Esophagus squamous epithelium (tissue), 4 donors: ENCODE measurements around the gene RBM47.

Experiments used
- POLR2A ChIP-seq, 4 donors: fragments of 450-650 bp; IDR thresholded peaks; one replicate each; pipeline ENCODE4 v1.6.1; 2017; ENCODE audit warnings: antibody characterized with exemption in 4 of 4, mild to moderate bottlenecking in 4 of 4, moderate library complexity in 3 of 4
- TF ChIP-seq, protein P1 (sequence below), 6 experiments: fragments of 450-650 bp in 4 of 6; fragments of 200-600 bp in 2 of 6; sonication (generic) in 2 of 6; IDR thresholded peaks; one replicate each; pipeline ENCODE4 v1.5.1; 2016 to 2019; ENCODE audit warnings: antibody characterized with exemption in 6 of 6, mild to moderate bottlenecking in 4 of 6, moderate library complexity in 4 of 6

DNA sequence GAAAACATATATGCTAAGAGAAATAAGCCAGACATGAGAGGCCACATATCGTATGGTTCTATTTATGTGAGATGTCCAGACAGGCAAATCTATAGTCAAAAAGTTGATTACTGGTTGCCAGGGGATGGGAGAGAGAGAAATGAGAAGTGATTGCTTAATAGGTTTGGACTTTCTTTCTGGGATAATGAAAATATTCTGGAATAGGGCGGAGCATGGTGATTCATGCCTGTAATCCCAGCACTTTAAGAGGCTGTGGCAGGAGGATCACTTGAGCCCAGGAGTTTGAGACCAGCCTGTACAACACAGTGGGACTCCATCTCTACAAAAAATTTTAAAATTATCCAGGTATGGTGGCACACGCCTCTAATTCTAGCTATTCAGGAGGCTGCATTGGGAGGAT is 22.4 kb downstream of the RBM47 start:
- TF ChIP-seq, protein P1, sequence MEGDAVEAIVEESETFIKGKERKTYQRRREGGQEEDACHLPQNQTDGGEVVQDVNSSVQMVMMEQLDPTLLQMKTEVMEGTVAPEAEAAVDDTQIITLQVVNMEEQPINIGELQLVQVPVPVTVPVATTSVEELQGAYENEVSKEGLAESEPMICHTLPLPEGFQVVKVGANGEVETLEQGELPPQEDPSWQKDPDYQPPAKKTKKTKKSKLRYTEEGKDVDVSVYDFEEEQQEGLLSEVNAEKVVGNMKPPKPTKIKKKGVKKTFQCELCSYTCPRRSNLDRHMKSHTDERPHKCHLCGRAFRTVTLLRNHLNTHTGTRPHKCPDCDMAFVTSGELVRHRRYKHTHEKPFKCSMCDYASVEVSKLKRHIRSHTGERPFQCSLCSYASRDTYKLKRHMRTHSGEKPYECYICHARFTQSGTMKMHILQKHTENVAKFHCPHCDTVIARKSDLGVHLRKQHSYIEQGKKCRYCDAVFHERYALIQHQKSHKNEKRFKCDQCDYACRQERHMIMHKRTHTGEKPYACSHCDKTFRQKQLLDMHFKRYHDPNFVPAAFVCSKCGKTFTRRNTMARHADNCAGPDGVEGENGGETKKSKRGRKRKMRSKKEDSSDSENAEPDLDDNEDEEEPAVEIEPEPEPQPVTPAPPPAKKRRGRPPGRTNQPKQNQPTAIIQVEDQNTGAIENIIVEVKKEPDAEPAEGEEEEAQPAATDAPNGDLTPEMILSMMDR (IDR thresholded peaks at IDR 0.05) = no peak
- TF ChIP-seq POLR2A (IDR thresholded peaks at IDR 0.05) = no peak
